Natural killer cell (primary cell): ENCODE results near the gene PTPN6. TPM values are rescaled to one million over a fixed set of nuclear protein-coding genes. Genes with fewer than 3 reads are reported as not detected.

ENCODE experiments used
- ATAC-seq, 3 donors: fragments of 150-1000 bp in 2 of 3; fragments of 200-7000 bp in 1 of 3; cut with Tn5 transposase; 1 replicate in 1 of 3; 2 replicates in 2 of 3; pipeline ENCODE4 v1.10.0; 2021; ENCODE audit warnings: mild to moderate bottlenecking in 2 of 3, moderate library complexity in 2 of 3
- DNase-seq, 2 donors: peaks; one replicate each; pipeline versions ENCODE4 v3.0.0 to v3.0.0-alpha.2; 2013 to 2021; ENCODE audit warnings: mixed read lengths in 1 of 2
- H3K27ac ChIP-seq: one replicate; pipeline ENCODE4 v1.5.1; 2013; ENCODE audit warnings: mild to moderate bottlenecking, low read length
- H3K27me3 ChIP-seq: one replicate; pipeline ENCODE4 v1.6.1; 2013; ENCODE audit warnings: low read length; ENCODE audit not compliant: control insufficient read depth, insufficient read depth
- H3K36me3 ChIP-seq: one replicate; pipeline ENCODE4 v1.6.1; 2013; ENCODE audit warnings: low read length; ENCODE audit not compliant: control insufficient read depth, insufficient read depth
- H3K4me1 ChIP-seq: one replicate; pipeline ENCODE4 v1.6.1; 2013; ENCODE audit warnings: low read length; ENCODE audit not compliant: control insufficient read depth, insufficient read depth
- H3K4me3 ChIP-seq: one replicate; pipeline ENCODE4 v1.5.1; 2013; ENCODE audit warnings: low read length
- H3K9me3 ChIP-seq: one replicate; pipeline ENCODE4 v1.6.1; 2013; ENCODE audit warnings: low read length; ENCODE audit not compliant: control insufficient read depth, insufficient read depth
- H3K27ac Mint-ChIP-seq, 2 donors: one replicate each; pipeline ENCODE4 v1.8.0; 2022; ENCODE audit warnings: mild to moderate bottlenecking in 2 of 2, mixed read lengths in 2 of 2, moderate library complexity in 1 of 2
- H3K27me3 Mint-ChIP-seq, 2 donors: one replicate each; pipeline ENCODE4 v1.8.0; 2022; ENCODE audit warnings: low read depth in 2 of 2, mixed read lengths in 2 of 2
- H3K36me3 Mint-ChIP-seq: one replicate; pipeline ENCODE4 v1.8.0; 2022; ENCODE audit warnings: mixed read lengths
- H3K4me1 Mint-ChIP-seq, 2 donors: one replicate each; pipeline ENCODE4 v1.8.0; 2022; ENCODE audit warnings: mixed read lengths in 2 of 2
- H3K4me3 Mint-ChIP-seq: one replicate; pipeline ENCODE4 v1.8.0; 2022; ENCODE audit warnings: mild to moderate bottlenecking, moderate library complexity, mixed read lengths
- H3K9me3 Mint-ChIP-seq, 2 donors: one replicate each; pipeline ENCODE4 v1.8.0; 2022; ENCODE audit warnings: mixed read lengths in 2 of 2
- WGBS: methylation state at CpG from one replicate; pipeline ENCODE4 v1.1.7; 2013; ENCODE audit warnings: missing lambda C conversion rate; ENCODE audit not compliant: insufficient coverage; 5-methylcytosine and 5-hydroxymethylcytosine counted together
- intact Hi-C: fragments of 100-400 bp; cut with micrococcal nuclease; formaldehyde crosslinking; loops from one replicate; pipeline ENCODE4 v1.14.2; 2022
- total RNA-seq, 4 donors: library from RNA; stranded (reverse); fragments of 120-200 nt in 1 of 4; gene quantifications; one replicate each; pipeline versions ENCODE4 v1.2.3 to v1.2.4, GENCODE V29; 2013 to 2022
- TF ChIP-seq, protein P1 (sequence below): fragments of 200-600 bp; IDR thresholded peaks from one replicate; pipeline ENCODE4 v1.8.0; 2022; ENCODE audit warnings: antibody characterized with exemption

The PTPN6 gene
- total RNA-seq, 3 donors from 2014 or later (not counting 1 experiment from before 2014, with no cell fraction given) = 279 to 357 (median 312) TPM

DNA sequence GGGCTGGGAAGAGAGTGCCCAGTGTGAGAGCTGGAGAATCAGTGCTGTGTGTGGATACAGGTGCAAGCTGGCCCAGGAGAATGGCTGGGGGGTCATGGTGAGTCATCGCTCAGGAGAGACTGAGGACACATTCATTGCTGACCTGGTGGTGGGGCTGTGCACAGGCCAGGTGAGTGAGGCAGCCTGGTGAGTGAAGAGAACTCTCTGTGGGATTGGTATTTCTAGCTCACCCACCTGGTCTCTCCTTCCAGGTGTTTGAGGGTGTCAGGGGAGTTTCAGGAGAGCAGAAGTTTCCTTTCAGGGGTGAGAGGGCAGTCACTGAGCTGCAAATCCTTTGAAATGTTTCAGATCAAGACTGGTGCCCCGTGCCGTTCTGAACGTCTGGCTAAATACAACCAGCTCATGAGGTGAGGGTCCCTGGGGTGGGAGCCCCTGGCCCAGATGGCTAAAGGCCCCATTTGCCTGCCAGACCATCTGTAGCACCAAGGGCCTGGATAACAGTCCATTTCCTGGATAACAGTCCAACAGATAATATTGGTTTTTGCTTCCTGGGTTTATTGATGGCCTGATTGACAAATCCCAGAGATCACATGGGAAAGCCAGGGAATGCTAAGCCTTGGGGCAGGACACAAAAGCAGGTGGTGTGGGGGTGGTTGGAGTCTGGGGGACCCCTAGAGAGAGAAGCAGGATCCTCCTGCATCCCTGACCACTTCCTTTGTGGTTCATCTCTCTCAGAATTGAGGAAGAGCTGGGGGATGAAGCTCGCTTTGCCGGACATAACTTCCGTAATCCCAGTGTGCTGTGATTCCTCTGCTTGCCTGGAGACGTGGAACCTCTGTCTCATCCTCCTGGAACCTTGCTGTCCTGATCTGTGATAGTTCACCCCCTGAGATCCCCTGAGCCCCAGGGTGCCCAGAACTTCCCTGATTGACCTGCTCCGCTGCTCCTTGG lies 28.9 kb upstream of the PTPN6 start:
- H3K36me3 ChIP-seq = no peaks in the 10 kb centered on the region
- no peaks in the 10 kb centered on the region for H3K27me3 ChIP-seq
- H3K4me3 Mint-ChIP-seq = no peak overlapping the region
- intact Hi-C loops = no loop called here
- no peaks in the 10 kb centered on the region for H3K27me3 Mint-ChIP-seq
- no peaks in the 10 kb centered on the region for H3K9me3 Mint-ChIP-seq
- TF ChIP-seq, protein P1, sequence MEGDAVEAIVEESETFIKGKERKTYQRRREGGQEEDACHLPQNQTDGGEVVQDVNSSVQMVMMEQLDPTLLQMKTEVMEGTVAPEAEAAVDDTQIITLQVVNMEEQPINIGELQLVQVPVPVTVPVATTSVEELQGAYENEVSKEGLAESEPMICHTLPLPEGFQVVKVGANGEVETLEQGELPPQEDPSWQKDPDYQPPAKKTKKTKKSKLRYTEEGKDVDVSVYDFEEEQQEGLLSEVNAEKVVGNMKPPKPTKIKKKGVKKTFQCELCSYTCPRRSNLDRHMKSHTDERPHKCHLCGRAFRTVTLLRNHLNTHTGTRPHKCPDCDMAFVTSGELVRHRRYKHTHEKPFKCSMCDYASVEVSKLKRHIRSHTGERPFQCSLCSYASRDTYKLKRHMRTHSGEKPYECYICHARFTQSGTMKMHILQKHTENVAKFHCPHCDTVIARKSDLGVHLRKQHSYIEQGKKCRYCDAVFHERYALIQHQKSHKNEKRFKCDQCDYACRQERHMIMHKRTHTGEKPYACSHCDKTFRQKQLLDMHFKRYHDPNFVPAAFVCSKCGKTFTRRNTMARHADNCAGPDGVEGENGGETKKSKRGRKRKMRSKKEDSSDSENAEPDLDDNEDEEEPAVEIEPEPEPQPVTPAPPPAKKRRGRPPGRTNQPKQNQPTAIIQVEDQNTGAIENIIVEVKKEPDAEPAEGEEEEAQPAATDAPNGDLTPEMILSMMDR = no peak
- no peak overlapping the region for H3K27ac ChIP-seq
- DNase-seq (no peak), ATAC-seq (no peak)
- H3K4me1 Mint-ChIP-seq = peaks cover 18 to 24% of the 10 kb centered on the region in 2 donors
- H3K27ac Mint-ChIP-seq = no peak overlapping the region
- no peaks in the 10 kb centered on the region for H3K9me3 ChIP-seq
- WGBS = 72% methylated on average over 9 of the region's 9 CpGs
- no peaks in the 10 kb centered on the region for H3K36me3 Mint-ChIP-seq
- H3K4me1 ChIP-seq = peaks cover 29% of the 10 kb centered on the region
- H3K4me3 ChIP-seq = no peak overlapping the region

DNA sequence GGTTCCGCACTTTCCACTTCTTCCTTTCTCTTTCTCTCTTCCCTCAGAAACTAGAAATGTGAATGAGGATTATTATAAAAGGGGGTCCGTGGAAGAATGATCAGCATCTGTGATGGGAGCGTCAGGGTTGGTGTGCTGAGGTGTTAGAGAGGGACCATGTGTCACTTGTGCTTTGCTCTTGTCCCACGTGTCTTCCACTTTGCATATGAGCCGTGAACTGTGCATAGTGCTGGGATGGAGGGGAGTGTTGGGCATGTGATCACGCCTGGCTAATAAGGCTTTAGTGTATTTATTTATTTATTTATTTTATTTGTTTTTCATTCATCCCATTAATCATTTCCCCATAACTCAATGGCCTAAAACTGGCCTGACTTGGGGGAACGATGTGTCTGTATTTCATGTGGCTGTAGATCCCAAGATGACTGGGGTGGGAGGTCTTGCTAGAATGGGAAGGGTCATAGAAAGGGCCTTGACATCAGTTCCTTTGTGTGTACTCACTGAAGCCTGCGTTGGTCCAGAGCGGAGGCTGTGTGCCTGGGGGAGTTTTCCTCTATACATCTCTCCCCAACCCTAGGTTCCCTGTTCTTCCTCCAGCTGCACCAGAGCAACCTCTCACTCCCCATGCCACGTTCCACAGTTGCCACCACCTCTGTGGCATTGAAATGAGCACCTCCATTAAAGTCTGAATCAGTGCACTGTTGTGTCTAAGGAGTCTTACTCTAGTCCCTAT lies 28.0 kb upstream of the PTPN6 start:
- TF ChIP-seq, protein P1 = no peak
- WGBS = 79% methylated on average over 8 of the region's 10 CpGs
- Histone ChIP-seq H3K36me3 (no peaks in the 10 kb centered on the region), H3K9me3 (no peaks in the 10 kb centered on the region), H3K27me3 (no peaks in the 10 kb centered on the region), H3K4me1 (peaks cover 30% of the 10 kb centered on the region), H3K27ac (no peak overlapping the region), H3K4me3 (no peak overlapping the region)
- Mint-ChIP-seq H3K4me3 (no peak overlapping the region), H3K27ac (no peak overlapping the region), H3K4me1 (peaks cover 19 to 26% of the 10 kb centered on the region in 2 donors), H3K9me3 (no peaks in the 10 kb centered on the region), H3K36me3 (no peaks in the 10 kb centered on the region), H3K27me3 (no peaks in the 10 kb centered on the region)
- no peak for DNase-seq
- no peak for ATAC-seq
- intact Hi-C loops = no loop called here

DNA sequence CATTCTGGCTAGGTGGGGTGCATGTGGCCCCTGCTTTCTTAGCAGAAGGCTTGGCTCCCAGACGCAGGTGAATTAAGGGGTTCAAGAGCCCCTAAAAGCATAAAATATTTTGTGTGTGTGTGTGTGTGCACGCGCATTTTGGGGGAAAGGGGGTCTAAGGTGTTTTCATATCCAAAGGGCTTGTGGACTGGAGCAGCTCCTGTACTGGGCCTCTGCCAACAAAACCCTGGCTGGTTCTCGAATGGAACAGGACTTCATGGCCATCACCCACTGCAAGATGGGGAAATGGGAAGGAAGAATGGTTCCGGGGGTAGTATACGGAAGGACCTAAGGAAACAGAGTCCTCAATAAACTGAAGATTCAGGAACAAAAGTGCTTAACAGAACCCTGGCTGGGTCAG lies 27.3 kb upstream of the PTPN6 start:
- H3K27me3 Mint-ChIP-seq = no peaks in the 10 kb centered on the region
- no peak for DNase-seq
- H3K27ac ChIP-seq = no peak overlapping the region
- no peaks in the 10 kb centered on the region for H3K36me3 Mint-ChIP-seq
- intact Hi-C loops = loop anchor here (1.0 to 2.0 kb wide), 6 partner anchors 21 to 189 kb away; partner anchors contain the start of genes C12orf57, C1R, C1RL and LPCAT3
- peak overlapping the region in 1 of 2 donors; percentile 89 for H3K27ac Mint-ChIP-seq
- H3K9me3 Mint-ChIP-seq = no peaks in the 10 kb centered on the region
- no peaks in the 10 kb centered on the region for H3K9me3 ChIP-seq
- H3K4me3 ChIP-seq = no peak overlapping the region
- no peaks in the 10 kb centered on the region for H3K27me3 ChIP-seq
- TF ChIP-seq, protein P1 = no peak
- peaks cover 24 to 32% of the 10 kb centered on the region in 2 donors for H3K4me1 Mint-ChIP-seq
- ATAC-seq = no peak
- H3K4me1 ChIP-seq = peaks cover 36% of the 10 kb centered on the region
- H3K4me3 Mint-ChIP-seq = no peak overlapping the region
- no peaks in the 10 kb centered on the region for H3K36me3 ChIP-seq
- 88% methylated on average over 6 of the region's 6 CpGs for WGBS
